ENCODE measurements around the gene ERCC6L2.

The ERCC6L2 gene

DNA sequence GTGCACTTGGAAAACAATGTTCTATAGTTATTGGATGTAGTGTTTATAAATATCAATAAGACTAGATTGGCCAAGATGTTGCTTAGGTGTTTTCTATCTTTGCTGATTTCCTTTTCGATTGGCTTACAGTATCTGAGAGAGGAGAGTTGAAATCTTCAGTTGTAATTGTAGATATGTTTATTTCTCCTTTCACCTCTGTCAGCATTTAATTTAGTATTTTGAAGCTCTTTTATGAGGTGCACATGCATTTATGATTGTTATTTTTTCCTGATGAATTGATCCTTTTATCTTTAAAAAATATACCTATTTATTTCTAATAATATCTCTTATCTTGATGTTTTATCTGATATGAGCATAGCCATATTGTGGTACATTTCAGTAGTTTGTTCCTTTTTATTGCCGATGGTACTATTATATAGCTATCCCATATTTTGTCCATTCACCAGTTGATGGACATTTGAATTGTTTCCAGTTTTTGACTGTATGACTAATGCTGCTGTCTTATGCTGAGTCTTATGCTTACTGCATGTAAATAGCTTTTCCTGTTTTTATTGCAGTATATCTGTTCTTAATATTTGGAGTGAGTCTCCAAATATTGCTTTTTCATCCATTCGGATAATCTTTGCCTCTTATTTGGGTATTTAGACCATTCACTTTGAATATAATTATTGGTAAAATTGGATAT, 34.7 kb downstream of the ERCC6L2 start:
- no peak for DNase-seq
- intact Hi-C loops (cut with DNase I) = no loop called here

GRCh38 chr9:95910770-95911340, 35.4 kb downstream of the ERCC6L2 start:
- no peak for DNase-seq
- intact Hi-C loops (cut with DNase I) = no loop called here

DNA sequence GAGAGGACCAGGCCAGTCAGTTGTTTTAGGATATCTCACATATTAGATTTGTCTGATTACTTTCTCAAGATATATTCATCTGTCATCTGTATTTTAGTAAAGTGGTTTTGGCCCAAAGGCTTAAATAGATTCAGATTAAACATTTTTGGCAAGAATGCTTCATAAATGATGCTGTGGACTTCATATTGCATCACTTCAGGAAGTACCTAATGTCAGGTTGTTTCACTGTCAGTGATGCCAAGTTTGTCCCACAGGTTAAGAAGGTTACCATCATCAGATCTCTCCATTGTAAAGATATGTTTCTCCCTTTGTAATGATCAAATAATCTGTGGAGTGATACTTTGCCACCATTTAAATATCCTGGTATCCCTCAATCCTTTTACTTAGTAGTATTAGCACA, 37.3 kb downstream of the ERCC6L2 start:
- intact Hi-C loops (cut with DNase I) = no loop called here

GRCh38 chr9:95920017-95920416, 44.5 kb downstream of the ERCC6L2 start:
- intact Hi-C loops (cut with DNase I) = no loop called here
- no peak for DNase-seq

More for the DNA sequence above, 37.3 kb downstream of the ERCC6L2 start:
- DNase-seq = no peak

GRCh38 chr9:95923794-95924193, 48.3 kb downstream of the ERCC6L2 start:
- intact Hi-C loops (cut with DNase I) = no loop called here
- DNase-seq = no peak

- DNase-seq = no peak
- intact Hi-C loops (cut with DNase I) = no loop called here
These were observed 49.5 kb downstream of the ERCC6L2 start for GRCh38 chr9:95924987-95925386.

- no peak for DNase-seq
- intact Hi-C loops (cut with DNase I) = no loop called here
These were observed 51.9 kb downstream of the ERCC6L2 start for GRCh38 chr9:95927271-95928004.

- no peak for DNase-seq
- intact Hi-C loops (cut with DNase I) = no loop called here
These were observed 54.8 kb downstream of the ERCC6L2 start for GRCh38 chr9:95930277-95930676.

DNA sequence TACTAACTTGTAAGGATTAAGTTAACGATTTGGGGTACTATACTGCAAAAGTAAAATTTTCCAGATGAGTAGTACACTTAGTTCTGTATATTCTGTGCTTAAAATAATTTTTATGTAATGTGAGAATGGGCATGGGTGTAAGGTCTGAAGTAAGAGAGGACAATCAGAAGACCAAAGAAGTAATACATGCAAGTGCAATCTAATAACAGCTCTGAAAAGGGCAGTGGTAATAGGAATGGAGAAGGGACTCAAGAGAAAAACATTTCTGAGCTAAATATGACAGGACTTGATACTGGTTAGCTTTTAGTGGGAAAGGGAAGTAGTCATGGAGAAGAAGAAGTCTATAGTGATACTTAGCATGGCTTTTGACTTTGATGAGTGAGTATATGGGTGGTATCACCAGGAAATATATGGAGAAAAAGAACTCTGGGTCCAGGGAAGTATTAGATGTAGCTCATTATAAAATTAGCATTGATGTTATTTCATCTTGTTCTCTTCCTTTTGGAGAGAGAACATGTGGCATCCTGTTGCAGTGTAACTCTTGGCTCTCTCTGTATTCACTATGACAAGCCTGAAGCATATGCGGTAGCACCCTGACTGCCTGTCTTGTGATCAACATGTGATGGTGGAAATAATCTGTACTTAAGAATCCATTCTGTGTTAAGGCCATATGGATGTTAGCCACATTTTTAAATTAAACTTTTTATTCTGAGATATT, 60.5 kb downstream of the ERCC6L2 start:
- intact Hi-C loops (cut with DNase I) = no loop called here
- no peak for DNase-seq

GRCh38 chr9:95936579-95937075, 61.1 kb downstream of the ERCC6L2 start:
- DNase-seq = no peak
- intact Hi-C loops (cut with DNase I) = no loop called here

DNA sequence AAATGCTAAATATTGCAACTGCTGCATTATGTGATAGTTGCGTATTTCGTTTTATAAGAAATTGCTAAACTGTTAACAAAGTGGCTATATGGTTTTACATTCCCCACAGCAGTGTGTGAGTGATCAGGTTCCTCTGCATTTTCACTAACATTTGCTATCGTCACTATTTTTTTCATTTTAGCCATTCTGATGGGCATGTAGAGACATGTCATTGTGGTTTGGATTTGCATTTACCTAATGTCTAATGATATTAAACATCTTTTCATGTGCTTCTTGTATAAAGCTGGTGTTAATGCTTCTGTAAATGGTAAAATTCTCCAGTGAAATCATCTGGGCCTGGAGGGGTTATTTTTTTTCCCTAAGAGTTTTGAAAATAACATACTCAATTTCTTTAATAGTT, 61.6 kb downstream of the ERCC6L2 start:
- intact Hi-C loops (cut with DNase I) = no loop called here
- DNase-seq = no peak

DNA sequence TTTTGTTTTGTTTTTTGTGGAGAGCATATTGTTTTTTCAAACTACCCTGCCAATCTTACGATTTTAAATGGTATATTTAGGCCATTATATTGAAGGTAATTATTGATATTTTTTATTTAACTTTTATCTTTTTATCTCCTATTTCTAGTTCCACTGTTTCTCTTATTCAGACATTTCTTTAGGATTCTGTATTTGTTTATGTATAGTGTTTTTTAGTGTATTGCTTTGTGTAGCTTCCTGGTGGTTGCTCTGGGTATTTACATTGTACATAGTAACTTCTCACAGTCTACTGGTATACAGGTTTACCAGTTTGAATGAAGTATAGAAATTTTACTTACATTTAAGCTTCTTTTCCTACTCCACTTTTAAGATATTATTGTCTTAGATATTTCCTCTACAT, 63.2 kb downstream of the ERCC6L2 start:
- DNase-seq = no peak
- intact Hi-C loops (cut with DNase I) = no loop called here

DNA sequence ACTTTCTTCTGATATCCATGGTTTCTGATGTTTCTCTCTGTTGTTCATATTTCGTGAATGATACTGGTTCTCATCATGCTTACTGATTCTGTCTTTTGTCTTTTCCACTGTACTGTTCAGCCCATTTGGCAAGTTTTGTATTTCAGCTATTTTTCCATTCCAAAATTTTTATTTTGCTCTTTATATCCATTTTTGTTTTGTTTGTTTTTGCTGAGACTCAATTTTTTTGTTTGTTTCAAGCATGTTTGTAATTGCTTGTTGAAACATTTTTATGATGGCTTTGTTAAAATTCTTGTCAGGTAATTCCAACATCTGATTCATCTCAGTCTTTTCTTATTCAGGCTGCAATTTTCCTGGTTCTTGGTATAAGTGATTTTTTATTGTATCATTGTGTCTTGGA, 64.0 kb downstream of the ERCC6L2 start:
- intact Hi-C loops (cut with DNase I) = no loop called here
- DNase-seq = no peak

GRCh38 chr9:95940265-95940664, 64.8 kb downstream of the ERCC6L2 start:
- intact Hi-C loops (cut with DNase I) = no loop called here
- no peak for DNase-seq

DNA sequence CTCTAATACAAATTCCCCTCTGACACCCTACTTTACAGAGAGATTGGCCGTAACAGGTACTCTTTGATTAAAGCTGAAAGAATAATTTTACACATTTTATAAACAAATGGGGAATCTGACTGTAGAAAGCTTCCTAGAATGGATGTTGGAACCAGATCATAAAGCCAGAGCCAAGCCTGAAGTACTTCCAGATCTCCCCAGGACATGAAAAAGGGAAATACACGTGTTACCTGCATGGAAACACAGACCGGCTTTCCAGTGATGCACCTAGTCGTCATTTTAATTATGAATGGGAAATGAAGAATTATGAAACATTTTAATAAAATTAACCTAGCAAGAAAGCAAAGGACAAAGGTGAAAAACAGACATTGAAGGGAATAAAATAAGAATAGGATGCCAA, 66.5 kb downstream of the ERCC6L2 start:
- DNase-seq = no peak
- intact Hi-C loops (cut with DNase I) = no loop called here

DNA sequence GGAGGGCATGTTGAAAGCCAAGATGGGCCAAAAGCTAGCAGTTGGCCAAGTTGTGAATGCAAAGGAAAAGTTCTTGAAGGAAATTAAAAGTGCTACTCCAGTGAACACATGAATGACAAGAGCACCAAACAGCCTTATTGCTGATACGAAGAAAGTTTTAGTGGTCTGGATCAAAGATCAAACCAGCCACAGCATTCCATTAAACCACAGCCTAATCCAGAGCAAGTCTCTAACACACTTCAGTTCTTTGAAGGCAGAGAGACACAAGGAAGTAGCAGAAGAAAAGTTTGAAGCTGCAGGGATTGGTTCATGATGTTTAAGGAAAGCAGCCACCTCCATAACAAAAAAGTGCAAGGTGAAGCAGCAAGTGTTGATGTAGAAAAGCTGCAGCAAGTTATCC, 71.6 kb downstream of the ERCC6L2 start:
- no peak for DNase-seq
- intact Hi-C loops (cut with DNase I) = no loop called here

GRCh38 chr9:95952471-95952870, 77.0 kb downstream of the ERCC6L2 start:
- intact Hi-C loops (cut with DNase I) = no loop called here
- no peak for DNase-seq

DNA sequence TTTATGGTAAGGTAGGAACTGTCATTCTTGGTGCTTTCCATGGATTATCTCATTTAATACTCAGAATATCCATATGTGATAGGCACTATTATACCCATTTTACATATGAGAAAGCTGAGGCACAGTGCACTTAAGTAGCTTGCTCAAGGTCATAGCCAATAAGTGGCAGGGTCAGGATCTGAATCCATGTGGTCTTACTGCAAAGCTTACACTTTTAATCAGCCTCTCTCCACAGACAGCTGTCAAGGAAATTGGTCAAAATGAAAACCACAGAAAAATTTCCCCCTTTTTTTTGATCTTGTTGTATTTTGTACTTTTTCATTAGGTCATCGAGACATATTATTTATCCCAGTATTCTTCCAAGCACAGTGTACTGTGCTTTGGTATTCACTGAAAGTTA, 78.5 kb downstream of the ERCC6L2 start:
- intact Hi-C loops (cut with DNase I) = no loop called here
- no peak for DNase-seq

DNA sequence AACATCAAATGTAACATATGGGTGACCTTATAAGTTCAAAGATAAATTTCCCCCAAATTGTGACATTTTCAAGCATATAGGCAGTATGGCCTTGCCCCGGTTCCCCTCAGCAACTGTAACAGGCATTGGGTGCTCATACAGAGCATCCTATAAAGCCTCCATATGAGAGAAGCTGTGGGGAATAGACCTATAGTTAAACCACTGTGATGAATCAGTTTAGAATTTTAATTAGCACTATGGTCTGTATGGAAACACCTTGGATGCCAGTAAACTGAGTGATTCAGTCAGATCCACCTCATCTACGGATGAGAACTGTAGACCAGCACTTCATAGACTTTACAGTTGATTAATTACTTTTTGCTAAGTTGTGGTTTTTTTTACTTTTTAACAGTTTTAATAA, 79.4 kb downstream of the ERCC6L2 start:
- no peak for DNase-seq
- intact Hi-C loops (cut with DNase I) = no loop called here

DNA sequence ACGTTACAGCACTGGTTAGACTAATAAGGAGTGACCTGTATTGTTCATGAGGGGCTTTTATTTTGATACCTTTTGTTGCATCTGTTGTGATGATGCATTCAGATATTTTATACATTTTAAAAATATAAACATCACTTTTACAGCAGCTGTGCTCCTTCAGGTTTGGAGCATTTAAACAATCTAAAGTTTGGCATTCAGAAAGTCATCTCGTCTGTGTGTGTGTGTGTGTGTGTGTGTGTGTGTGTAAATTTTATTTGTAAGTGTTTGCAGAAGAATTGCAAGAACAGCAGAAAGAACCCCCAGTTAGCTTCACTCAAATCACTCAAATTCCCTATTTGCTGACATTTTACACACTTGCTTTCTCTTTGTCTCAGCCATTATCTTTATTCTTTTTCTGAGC, 87.4 kb downstream of the ERCC6L2 start:
- intact Hi-C loops (cut with DNase I) = no loop called here
- DNase-seq = no peak

All from head of caudate nucleus (tissue), 42 donors.